HTERT RPE-1 (cell line): Measurements from ENCODE around the gene PRR19.
"Not testable (repeated sequence)": the region's sequence is repeated elsewhere in the genome, so short reads cannot be mapped to it uniquely, and the experiment has no call there.

ENCODE experiments used
- in situ Hi-C: fragments of 300-500 bp; cut with MboI; formaldehyde crosslinking; loops from 4 replicates; pipeline ENCODE4 v1.14.3; 2020; ENCODE audit warnings: low sequenced_read_pairs

Gene PRR19

DNA sequence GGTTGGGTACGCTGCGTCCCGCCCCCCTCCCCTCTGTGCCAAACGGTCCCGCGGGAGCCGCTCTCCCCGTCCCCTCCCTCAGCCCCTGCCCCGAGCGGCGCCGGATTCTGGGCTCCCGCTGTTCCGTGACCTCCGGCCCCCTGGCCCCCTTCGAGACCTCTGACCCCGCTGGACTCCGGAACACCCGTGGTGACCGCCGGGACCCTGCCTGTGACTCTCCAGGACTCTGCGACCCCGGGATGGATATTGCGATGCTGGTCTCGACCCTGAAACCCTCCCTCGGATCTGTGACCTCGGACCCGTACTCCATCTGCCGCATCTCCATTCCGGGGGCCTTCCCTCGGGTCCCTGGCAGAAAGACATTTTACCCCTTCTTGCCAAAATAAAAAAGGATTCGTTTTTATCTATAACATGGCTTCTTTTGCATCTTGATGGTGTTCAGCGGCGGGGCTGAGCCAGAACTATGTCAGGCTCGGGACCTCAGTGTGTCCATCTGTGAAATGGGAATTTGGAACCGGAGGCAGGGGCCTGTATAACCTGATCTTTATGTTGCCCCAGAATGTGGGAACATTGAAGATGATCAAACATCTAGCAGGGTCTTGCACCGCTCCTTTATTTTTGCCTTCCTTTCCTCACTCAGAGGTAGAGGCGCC lies 22.8 kb downstream of the PRR19 start:
- in situ Hi-C loops, result no loop called here

DNA sequence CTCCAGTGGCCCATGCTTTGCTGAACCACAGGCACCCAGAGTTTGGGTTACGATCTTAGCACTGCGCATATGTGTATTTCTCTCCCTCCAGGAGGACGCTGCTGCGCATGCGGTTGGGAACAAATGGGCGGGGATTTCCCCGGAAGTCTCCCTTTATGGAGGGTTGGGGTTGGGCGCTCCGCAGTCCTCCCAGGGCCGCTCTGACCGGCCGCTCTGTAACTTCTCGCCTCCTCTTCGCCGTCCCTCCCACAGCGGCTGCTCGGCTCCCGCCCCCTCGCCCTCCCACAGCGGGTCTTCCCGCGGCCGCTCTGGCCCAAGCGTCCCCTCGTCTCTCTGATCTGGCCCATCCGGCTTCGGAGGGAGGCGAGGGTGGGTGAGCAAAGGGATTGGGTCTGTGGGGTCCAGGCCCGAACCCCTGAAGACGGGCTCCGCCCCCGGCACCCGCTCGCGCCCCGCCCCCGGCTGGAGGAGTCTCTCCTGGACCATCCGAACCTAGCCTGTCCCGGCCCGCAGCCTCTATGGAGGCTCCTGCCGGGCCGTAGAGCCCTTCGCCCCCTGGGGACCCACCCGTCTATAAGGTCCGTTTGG lies 23.5 kb downstream of the PRR19 start, which contains the start of gene MEGF8:
Gene MEGF8 (plus strand): TSS at position 328 of the 588 bp plus-strand sequence. CDS start 609 bp downstream, outside the sequence.
- in situ Hi-C loops, result no loop called here

DNA sequence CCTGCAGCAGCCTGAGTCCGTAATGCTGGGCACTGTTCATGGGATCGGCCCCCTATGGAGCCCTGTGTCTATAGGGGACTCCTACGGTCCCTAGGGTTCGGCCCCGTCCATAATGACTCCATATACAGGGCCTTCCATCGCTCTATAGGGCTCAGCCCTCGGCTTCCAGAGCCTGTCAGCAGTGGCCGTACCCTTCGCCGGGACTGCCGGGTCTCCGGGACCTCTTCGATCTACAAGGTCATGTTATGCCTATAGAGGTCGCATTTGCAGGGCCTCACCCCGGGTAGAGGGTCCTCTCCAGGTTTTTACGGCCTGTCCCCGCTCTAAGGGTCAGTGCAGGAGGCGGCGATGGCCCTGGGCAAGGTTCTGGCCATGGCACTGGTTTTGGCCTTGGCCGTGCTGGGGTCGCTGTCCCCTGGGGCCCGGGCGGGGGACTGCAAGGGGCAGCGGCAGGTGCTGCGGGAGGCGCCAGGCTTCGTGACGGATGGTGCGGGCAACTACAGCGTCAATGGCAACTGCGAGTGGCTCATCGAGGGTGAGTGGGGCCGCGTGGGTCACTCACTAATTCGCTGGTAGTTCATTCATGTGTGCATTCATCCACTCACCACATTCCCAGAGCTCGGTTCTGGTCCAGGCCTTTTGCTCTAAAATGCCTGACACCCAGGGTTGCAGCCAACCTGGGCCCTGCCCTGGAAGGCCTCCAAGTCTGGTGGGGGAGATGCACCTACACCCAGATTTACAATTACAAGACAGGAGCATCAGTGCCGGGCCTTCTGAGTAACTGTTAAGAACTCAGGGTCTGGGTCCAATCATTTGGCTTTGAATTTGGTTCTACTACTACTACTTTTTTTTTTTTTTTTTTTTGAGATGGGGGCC lies 24.2 kb downstream of the PRR19 start:
- in situ Hi-C loops, result no loop called here

DNA sequence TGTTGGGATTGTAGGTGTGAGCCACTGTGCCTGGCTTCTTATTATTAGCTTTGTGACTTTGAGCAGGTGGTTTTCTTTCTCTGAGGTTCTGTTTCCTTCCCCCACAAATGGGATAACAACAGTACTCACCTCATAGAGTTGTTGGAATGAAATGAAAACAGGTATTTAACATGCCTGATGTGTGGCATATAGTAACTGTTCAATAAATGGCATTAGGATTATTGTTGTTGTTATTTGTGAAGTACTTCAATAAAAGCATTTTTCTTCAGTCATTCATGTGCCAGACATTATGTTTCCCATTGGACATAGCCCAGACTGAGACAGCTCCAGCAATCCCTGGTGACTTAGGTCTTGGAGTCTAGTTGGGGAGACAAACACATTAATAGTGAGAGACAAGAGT lies 25.0 kb downstream of the PRR19 start:
- in situ Hi-C loops, result no loop called here

DNA sequence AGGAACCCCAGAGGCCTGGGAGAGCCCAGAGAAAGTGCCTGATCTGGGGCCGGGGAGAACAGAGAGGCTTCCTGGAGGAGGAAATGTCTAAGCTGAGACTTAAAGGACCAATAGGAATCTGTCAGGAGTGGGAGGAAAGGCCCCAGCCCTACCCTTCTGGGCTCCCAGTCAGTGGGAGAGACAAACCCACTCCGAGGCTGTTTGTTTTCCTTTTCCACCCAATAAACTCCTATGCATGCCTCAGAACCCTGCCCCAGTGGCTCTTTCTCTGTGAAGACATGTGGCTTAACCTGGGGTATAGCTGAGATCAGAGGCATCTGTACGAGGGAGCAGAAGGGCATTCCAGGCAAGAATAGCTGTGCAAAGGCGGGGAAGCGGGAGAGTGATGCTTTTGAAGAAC lies 25.4 kb downstream of the PRR19 start:
- in situ Hi-C loops, result no loop called here

DNA sequence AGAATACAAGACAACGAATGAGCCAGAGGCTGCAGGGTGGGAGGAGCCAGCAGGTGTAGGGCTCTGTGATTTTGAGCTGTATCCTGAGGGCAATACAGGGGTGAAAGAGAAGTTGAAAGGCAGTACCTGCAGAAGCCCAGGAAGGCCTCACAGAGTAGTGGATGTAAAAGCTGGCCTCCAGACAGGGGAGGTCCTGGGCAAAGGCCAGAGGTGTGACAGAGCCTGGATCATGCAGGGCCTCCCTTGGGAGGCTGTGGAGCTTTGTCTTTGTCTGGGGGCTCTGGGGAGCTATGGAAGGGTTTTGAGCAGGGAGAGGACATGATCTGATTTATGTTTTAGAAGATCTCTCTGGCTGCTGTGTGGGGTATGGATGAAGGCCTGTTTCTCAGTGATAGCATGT lies 26.2 kb downstream of the PRR19 start:
- in situ Hi-C loops, result no loop called here

DNA sequence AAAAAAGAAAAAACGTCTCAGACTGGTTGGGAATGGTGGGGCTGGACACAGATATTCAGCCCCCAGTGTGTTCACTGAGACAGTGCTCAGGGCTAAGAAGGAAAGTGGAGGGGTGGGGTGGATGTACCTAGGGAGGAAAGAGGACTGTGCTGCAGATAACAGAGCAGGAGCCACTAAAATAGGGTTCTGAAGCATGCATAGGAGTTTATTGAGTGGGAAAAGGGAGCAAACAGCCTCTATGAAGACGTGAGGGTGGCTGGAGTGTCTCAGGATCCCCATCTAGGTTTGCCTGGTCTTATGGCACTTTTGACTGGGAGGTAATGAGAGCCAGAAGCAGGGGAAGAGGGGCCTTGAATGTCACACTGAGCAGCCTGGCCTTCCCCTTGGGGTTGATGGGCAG lies 26.9 kb downstream of the PRR19 start:
- in situ Hi-C loops, result no loop called here

DNA sequence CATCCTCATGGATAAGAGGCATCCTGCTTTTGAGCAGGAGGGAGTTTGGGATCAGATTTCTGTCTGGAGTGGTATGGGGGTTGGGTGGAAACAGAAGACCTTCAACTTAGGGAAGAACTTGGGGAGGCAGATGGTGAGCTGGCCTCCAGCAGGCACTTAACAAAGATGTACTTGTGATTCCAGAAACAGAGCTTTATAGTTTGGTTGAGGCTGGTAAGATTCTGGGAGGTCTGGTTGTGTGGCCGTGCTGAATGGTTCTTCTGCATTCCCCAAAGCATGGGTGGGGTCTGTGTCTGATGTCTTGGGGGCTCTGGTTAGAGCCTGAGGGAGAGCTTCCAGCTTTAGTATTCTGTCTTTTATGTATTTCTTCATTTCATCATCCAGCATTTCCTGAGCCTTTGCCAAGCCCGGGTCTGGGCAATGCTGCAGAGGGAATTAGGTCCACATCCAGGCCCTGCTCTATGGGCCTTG lies 28.3 kb downstream of the PRR19 start:
- in situ Hi-C loops, result no loop called here

DNA sequence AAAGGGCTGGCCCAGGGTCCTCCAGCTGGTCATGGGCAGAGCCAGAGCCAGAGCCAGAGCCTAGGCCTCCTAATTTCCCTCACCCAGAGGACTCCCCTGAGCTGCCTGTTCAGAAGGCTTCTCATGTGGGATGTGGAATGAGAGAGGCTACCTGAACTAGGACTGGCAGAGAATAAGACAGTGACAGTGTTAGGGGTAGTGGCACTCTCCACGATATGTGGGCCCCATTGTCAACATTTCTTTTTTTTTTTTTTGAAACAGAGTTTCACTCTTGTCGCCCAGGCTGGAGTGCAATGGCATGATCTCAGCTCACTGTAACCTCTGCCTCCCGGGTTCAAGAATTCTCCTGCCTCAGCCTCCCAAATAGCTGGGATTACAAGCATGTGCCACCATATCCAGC lies 29.4 kb downstream of the PRR19 start:
- in situ Hi-C loops, result not testable (repeated sequence)

DNA sequence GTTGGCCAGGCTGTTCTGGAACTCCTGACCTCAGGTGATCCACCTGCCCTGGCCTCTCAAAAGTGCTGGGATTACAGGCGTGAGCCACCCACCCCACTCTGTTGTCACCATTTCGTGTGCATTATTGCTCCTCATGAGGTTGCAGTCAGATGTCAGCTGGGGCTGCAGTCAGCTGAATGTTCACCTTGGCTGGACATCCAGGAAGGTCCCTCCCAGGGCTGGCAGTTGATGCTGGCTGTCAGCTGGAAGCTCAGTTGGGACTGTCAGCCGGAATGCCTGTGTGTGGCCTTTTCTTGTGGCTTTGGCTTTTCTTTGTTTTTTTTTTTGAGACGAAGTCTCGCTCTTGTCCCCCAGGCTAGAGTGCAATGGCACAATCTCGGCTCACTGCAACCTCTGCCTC lies 30.1 kb downstream of the PRR19 start:
- in situ Hi-C loops, result no loop called here

DNA sequence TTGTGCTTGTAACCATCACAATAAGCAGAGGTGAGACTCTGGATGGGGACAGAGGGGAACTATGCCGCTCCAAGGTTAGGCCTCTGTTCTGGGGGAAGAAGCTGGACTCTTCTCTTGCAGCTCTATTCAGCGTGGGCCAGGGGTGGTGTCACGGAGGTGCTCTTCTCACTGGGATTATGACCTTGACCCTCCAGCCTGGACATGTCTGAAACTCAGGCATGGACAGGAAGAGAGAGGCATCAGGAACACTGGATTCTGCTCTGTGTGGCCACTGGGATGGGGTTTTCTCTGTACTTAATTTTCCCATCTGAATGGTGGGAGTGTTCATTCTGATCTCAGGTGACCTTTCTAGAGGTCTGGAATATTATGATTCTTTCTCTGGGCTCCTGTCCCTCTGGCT lies 31.1 kb downstream of the PRR19 start:
- in situ Hi-C loops, result no loop called here

DNA sequence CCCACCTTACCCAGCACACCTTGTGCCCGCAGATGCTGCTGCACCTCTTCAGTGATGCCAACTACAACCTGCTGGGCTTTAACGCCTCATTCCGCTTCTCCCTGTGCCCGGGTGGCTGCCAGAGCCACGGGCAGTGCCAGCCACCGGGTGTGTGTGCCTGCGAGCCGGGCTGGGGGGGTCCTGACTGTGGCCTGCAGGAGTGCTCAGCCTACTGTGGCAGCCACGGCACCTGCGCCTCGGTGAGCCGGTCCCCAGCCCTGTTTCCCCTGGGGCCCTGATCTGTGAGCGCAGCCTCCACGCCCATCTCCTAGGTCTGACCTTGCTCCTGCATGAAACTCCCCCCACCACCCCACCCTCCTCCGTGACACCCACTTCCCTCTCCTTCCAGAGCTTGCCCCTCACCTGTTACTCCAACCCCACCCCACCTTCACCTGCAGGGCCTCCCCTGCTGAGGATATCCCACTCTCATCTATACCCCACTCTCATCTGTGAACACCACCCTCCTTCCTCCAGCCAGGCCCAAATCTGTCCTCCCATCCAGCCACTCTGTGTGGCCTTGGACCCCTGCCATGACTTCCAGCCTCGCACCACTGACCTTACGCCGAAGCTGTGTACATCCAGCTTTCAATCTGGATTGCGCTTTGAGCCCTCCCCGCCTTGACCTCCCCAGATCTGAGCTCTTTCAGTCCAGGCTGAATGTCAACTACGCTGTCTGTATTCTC lies 32.2 kb downstream of the PRR19 start:
- in situ Hi-C loops, result no loop called here

DNA sequence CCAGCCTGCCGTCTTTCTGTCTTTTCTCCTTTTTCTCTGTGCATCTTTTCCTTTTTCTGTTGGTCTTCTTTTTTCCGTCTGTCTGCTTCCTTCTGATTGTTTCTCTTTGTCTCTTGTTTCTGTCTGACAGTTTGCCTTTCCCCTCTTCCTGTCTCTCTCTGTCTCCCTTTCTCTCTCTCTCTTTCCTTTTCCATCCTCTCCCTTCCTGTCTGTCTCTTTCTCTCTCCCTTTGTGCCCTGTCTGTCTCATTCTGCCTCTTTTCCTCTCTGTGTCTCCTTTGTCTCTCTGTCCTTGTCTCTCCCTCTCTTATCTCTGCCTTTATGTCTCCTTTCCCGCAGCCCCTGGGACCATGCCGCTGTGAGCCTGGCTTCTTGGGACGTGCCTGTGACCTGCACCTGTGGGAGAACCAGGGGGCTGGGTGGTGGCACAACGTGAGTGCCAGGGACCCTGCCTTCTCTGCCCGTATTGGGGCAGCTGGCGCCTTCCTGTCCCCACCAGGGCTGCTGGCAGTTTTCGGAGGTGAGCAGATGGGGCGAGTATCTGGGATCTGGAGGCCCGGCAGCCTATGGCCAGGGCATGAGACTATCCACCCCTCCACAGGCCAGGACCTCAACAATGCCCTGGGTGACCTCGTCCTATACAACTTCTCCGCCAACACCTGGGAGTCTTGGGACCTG lies 32.9 kb downstream of the PRR19 start:
- in situ Hi-C loops, result no loop called here

DNA sequence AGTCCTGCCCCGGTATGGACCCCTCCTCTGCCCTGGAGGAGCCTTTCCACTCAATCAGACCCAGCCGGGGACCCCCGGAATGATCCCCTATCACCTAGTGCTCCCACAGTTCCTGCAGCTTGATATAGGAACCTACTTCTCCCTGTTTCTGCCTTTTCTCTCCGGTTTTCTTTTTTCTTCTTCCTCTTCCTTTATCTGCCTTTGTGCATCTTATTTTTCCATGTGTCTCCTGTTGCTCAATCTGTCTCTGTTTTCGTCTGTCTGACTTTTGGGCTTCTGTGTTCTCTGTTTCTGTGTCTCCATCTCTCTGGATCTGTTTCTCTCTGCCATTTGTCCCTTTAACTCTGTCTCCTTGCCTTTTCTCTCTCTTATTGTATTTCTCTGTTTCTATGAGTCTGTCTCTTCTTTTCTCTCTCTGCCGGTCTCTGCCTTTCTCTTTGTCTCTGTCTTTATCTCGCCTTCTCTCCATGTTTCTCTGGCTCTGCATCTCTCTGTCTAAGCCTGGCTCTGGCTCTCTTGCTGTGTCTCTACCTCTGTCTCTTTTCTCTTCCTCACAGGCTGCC lies 33.5 kb downstream of the PRR19 start:
- in situ Hi-C loops, result no loop called here

DNA sequence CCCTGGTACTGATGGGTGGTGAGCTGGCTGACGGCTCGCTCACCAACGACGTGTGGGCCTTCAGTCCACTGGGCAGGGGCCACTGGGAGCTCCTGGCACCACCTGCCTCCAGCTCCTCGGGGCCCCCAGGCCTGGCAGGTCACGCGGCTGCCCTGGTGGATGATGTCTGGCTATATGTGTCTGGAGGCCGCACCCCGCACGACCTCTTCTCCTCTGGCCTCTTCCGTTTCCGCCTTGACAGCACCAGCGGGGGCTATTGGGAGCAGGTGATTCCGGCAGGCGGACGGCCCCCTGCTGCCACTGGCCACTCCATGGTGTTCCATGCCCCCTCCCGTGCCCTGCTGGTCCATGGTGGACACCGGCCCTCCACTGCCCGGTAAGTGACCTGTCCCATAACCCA lies 34.0 kb downstream of the PRR19 start:
- in situ Hi-C loops, result no loop called here

DNA sequence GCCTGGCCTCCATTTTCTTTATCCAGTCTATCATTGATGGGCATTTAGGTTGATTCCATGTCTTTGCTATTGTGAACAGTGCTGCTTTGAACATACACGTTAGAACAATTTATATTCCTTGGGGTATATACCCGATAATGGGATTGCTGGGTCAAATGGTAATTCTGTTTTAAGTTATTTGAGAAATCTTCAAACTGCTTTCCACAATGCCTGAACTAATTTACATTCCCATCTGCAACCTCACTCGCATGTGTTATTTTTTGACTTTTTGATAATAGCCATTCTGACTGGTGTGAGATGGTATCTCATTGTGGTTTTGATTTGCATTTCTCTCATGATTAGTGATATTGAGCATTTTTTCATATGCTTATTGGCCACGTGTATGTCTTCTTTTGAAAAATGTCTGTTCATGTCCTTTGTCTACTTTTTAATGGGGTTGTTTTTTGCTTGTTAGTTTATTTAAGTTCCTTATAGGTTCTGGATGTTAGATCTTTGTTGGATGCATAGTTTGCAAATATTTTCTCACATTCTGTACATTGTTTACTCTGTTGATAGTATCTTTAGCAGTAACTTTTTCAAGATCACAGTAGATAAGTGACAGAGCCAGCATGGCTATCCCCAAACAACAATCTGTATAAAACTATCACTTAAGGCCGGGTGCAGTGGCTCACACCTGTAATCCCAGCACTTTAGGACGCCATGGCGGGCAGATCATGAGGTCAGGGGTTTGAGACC lies 37.4 kb downstream of the PRR19 start:
- in situ Hi-C loops, result not testable (repeated sequence)

DNA sequence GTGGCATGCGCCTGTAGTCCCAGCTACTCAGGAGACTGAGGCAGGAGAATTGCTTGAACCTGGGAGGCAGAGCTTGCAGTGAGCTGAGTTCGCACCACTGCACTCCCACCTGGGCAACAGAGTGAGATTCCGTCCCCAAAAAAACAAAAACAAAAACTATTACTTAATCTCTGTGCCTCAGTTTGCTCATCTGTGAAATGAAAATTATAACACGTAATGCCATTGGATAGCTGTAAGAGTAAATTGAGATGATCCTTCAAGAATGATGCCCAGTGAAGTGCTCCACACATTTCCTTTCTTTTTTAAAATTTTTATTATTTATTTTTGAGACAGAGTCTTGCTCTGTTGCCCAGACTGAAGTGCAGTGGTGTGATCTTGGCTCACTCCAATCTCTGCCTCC lies 38.0 kb downstream of the PRR19 start:
- in situ Hi-C loops, result not testable (repeated sequence)

DNA sequence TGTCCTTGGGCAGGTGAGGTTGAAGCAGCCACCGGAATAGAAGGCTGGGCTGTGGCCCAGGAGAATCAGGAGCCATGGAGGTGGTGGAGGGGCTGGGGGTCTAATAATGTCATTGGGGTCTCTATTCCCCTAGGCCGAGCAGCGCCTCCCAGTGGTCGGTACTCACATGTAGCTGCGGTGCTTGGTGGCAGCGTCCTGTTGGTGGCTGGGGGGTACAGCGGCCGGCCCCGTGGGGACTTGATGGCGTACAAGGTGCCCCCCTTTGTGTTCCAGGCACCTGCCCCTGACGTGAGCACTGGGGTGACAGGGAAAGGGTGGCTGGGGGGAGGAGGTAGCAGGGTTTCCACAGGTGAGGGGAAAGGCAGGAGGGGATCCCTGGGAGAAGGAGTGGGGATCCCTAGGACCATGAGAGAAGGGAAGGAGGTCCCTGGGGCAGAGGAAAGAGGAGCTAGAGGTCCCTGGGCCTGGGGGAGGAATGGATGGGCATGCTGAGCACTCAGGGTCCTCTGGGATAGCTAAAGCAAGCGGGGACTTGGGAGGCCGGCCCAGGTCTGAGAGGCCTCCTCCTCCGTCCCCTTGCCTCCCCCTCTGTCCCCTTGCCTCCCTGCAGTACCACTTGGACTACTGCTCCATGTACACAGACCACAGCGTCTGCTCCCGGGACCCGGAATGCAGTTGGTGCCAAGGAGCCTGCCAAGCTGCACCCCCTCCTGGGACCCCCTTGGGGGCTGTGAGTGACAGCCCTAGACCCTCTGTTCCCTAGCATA lies 41.6 kb downstream of the PRR19 start:
- in situ Hi-C loops, result no loop called here

DNA sequence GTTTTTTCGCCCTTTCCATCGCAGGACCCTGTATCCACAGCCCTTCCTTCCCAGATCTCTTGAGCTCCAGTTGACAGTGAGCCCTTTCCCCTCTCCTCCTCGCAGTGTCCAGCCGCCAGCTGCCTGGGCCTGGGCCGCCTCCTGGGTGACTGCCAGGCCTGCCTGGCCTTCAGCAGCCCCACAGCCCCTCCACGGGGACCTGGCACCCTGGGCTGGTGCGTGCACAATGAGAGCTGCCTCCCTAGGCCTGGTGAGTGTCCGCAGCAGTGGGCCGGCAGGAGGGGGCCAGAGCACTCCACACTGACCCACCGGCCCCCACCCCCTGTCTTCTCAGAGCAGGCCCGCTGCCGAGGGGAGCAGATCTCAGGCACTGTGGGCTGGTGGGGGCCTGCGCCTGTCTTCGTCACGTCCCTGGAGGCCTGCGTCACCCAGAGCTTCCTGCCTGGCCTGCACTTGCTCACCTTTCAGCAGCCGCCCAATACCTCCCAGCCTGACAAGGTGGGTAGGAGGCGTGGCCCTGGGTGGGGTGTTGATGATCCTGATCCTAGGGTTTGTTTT lies 42.5 kb downstream of the PRR19 start:
- in situ Hi-C loops, result no loop called here
